NK-92 (cell line): ENCODE measurements around the gene ZBTB16.

Experiments used
- DNase-seq: peaks from one replicate; lab custom pipeline; 2025; ENCODE audit not compliant: unreplicated experiment; lab: John Stamatoyannopoulos, UW

The ZBTB16 gene

DNA sequence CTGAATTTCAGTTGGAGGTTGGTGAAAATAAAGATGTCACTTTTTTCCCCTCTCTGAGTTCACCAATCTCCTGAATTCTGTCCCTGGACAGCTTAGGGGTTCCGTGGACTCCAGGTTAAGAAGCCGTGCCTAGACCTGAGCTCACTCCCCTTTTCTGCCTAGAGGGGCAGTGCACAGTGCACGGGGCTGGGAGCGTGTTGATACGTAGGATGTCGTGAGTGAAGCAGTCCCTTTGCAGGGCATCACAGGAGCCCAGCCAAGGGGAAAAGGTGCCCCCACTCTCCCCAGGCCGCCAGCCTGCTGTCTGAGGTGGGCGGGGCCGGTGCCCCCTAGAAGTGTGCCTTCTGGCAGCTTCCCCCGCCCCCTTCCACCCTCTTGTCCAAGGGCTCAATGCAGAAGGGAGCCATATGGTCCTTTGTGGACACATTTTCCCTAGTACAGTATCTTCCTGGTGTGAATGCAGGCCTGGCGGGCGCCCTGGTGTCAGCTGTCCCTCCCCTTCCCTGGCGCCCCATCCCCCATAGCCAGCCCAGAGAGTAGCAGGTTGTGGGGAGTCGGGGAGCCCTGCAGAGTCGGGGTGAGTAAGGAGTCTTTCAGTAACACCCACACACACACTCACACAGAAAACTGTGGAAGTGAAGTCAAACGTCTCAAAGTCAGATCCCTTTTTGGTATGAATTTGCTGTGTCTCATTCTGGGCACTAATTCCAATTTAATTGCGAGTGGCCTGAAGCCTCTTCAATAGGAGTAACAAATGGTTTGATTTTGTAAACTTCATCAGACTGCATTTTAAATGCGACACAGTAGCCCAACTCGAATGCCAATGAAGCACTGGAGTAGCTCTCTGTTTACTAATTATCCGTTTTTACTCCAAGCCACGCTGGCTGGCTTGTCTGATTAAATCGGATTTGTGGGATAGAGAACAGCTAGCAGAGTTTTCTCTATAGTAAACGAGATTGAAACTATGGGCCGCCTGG is 169.2 kb downstream of the ZBTB16 start:
- no peak for DNase-seq

- no peak for DNase-seq
Measured at GRCh38 chr11:114230031-114230704, 170.7 kb downstream of the ZBTB16 start.

DNA sequence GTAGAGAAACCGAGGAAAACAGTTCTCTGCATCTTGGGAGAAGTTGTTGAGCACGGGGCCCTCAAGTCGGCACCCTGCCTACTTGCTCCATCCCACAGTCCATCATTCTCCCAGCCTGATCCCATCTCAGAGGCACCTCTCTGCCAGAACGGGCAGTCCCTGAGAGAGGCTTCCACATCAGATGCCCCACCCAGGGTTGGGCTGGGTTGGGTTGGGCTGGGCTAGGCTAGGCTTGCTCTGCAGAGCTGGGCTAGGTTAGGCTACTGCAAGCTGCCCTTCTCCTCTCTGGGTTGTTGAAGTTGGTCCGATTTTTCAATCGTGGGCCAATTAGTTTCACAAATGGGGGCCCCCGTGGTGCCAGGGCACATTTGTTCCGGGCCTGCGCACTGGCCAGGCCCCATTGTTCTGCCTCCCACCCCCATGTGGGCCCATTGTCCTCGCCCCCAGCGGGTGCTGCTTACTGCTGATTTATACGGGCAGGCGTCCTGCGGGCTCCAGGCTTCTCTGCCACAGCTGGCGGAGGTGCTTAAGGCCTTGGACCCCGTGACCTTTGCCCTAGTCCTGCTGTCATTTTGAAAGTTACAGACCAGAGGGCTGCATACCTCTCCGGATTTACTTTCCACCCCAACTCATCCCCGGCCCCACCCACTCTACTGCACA is 173.0 kb downstream of the ZBTB16 start:
- no peak for DNase-seq

GRCh38 chr11:114233755-114234154 is 174.2 kb downstream of the ZBTB16 start:
- no peak for DNase-seq

GRCh38 chr11:114236829-114237228 is 177.3 kb downstream of the ZBTB16 start:
- DNase-seq: no peak

DNA sequence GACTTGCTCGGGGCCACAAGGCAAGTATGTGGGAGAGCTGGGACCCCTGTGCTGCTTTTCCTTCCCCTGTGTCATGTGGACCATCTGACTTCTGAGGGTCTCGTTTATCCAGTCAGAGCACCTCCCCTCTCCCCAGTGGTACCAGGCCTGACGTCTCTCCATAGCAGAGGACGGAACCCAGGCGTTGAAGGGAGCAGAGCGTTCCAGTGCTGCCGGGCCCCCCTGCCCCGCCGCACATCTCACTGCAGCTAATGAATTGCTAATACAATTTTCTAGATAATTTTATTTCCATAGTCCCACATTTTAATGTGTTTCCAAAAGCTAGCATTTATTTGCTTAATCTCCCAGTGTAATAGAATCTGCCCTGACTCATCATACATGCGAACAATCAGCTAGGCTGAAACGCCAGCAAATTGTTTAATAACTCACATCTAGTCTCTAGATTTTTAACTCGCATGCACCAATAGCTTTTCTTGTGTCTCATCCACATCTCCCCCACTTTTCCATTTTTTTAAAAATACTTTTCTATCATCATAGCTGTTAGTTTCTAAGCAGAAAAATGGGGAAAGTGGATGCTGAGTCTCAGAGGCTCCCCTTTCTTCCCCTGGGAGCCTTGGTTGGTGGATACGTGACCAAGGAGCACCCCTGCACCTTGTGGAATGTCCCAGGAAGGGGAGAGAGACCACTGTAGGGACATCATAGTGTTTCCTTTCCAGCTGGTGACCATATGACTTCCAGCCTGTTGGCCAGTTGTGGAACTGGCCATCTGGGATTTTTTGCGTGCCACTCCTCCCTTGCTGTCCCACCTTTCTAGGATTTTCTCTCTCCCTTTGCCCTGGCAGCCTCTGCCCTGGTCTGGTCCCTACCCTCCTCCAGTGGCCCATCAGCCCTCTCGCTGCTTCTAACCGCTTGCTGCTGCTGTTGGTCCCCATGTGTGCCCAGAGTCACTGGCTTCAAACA is 178.1 kb downstream of the ZBTB16 start:
- DNase-seq: no peak

DNA sequence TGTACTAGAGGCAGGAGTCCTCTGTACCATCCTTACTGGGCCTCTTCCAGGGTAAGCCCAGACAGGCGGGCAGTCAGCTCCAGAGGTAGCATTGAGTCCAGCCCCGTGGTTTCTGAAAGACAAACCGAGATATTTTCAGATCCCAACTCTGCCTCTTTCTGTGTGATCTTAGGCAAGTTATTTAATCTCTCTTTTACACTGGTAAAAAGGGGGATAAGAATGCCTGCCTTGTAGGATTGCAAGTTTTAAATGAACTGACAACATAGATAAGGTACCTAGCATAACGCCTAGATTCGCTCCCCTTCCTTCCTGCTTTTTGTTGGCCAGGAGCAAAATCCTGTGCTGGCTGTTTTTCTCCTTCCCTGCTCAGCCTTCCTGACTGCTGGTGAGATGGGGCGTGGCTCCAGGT is 180.2 kb downstream of the ZBTB16 start:
- no peak for DNase-seq

- no peak for DNase-seq
Measured at GRCh38 chr11:114242032-114242431, 182.5 kb downstream of the ZBTB16 start.

DNA sequence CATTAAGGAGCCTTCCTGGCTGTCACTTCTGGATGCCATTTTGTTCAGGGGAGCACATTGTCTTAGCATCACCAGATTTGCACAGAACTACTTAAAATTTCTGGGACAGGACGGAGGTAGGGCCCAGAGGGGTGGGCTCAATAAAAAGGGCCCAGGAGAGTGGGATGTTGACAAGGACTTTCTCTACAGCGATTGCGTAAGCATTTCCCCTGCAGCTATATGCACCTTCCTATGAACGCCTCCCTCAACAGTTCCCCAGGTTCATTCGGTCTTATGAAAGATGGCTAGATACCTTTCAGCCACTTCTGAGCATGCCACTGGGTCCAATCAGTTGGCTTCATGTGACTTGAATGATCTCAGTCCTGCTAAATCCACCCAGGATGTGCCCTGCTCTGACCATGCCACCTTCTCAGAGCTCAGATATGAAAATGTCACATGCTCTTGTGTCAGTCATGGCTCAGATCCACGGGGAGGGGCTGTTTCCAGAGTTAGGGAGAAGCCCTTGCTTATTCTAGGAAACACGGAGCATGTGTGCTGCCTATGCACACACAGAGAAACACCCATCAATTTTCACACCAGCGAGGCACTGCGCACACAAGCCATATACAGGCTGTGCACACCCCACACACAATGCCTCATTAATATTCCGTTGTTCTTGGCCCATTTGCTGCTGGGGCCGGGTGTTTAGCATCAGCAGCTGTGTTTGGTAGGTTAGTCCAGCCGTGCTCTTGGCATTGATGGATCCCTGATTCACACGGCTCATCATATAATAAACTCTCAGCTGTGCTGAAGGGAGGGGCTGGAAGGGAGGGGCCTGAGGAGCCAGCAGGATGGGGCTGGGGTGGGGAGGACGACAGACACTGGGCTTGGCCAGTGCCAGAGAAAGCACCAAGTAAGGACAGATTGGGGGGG is 184.2 kb downstream of the ZBTB16 start:
- DNase-seq: no peak

GRCh38 chr11:114244726-114245394 is 185.3 kb downstream of the ZBTB16 start:
- DNase-seq: no peak

- DNase-seq: no peak
Measured at GRCh38 chr11:114246321-114247069, 187.0 kb downstream of the ZBTB16 start.

DNA sequence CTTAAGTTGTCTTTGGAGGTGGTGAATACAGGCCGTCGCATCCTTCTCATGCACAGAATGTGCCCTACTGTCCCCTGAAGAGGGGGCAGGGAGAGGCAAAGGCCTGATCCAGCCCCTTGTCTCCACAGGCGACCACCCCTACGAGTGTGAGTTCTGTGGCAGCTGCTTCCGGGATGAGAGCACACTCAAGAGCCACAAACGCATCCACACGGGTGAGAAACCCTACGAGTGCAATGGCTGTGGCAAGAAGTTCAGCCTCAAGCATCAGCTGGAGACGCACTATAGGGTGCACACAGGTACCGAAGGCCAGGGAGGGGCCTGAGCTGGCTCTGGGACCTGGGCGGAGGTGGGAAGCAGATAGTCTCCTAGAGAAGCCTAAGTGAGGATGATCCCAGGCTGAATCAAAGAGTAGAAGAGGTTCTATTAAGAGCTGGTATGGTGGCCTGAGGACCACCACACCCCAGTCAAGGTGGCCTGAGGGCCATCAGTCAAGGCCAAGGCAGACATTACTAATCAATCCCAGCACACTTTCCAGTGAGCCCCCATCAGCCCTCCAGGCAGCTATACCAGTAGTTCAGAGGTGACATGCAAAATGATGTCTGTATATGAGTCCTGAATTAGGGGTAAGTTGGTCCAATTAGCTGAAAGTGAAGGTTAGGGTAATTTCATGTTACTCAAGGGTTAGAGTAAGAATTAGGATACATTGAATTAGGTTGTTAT is 187.7 kb downstream of the ZBTB16 start:
- DNase-seq: no peak

DNA sequence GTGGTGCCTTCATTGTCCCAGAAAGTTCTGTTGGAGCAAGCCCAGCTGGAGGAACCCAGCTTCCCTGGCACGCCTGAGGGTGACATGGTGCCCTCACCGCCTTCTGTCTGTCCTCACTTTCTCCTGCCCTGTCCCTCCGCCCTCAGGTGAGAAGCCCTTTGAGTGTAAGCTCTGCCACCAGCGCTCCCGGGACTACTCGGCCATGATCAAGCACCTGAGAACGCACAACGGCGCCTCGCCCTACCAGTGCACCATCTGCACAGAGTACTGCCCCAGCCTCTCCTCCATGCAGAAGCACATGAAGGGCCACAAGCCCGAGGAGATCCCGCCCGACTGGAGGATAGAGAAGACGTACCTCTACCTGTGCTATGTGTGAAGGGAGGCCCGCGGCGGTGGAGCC is 190.7 kb downstream of the ZBTB16 start:
- no peak for DNase-seq

DNA sequence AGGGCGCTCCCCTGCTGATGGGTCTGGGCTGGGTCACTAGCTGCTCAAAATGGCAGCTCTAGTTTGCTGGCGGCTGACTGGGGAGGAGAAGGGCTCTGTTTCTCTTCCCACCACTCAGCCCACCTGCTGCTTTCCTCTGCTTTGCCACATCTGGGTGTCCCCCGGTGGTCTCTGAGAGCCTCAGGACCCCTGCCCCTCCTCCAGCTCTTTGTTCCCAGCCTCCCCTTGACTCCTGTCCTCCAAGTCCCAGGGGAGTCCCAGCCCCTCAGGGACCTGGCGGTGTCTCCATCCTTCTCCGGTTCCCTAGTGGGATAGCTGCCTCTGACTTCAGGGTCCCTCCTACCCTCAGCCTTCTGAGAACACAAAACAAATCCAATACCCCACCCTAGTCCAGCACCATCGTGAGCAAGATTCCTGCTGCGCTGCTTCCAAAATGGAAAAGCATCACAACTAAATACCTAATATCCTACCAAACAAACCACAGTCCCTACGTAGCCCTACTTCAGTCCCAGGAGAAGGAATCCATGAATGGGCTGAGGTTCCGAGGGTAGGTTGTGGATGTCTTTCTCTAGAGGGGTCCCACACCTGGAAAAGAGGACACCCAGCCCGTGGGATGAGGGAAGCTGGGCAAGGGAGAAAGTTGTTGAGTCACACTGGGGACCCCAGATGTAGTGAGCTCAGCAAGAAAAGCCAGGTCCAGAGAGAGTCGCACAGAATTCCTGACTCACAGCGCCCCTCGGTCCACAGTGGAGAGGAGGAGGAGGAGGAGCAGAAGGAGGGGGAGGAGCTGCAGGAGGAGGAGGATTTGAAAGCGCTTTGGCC is 191.7 kb downstream of the ZBTB16 start:
- no peak for DNase-seq

GRCh38 chr11:114251815-114252337 is 192.4 kb downstream of the ZBTB16 start:
- no peak for DNase-seq

- no peak for DNase-seq
Measured at GRCh38 chr11:114252767-114253166, 193.3 kb downstream of the ZBTB16 start.

DNA sequence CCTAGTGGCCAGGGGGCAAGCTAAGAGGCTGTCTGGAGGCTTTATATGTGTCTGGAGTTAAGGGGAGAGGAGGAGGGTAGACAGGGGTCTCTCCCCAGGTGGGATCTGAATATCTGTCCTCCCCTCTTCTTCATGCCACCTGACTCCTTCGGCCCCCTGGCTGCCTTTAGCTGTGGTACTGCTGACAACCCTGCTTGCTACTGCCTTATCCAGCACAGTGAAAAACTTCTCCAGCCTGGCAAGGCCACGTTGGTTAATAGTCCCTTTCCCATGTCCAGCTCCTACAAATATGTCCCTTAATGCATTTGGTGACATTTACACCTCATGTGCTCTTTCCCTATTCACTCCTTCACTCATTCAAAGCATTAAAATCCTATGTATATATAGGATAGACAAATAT is 194.3 kb downstream of the ZBTB16 start:
- DNase-seq: no peak
